K562 (cell line): ENCODE results near the gene RPL27. TPM values are rescaled to one million over a fixed set of nuclear protein-coding genes. Genes with fewer than 3 reads are reported as not detected.

ENCODE experiments used
- BACH1 ChIP-seq: fragments of 200-800 bp; sonication (Bioruptor generic); IDR thresholded peaks from 2 replicates; pipeline ENCODE4 v1.6.1; 2016; ENCODE audit warnings: missing genetic modification characterization, missing compliant biosample characterization
- E2F3 ChIP-seq: fragments of 250-450 bp; sonication (Bioruptor Pico); IDR thresholded peaks from 2 replicates; pipeline ENCODE4 v1.4.0; 2020; ENCODE audit warnings: mild to moderate bottlenecking
- HDAC1 ChIP-seq, 2 experiments: fragments of 450-650 bp; IDR thresholded peaks; 2 replicates each; pipeline ENCODE4 v1.6.1; 2016 to 2017; ENCODE audit warnings: inconsistent platforms in 1 of 2, mild to moderate bottlenecking in 1 of 2, moderate library complexity in 1 of 2
- KDM5B ChIP-seq: fragments of 200-600 bp; sonication (generic); IDR thresholded peaks from 2 replicates; pipeline ENCODE4 v1.6.1; 2012; ENCODE audit warnings: low read depth, mild to moderate bottlenecking, moderate library complexity, low read length, control low read depth, inconsistent platforms; ENCODE audit not compliant: insufficient replicate concordance
- NFIC ChIP-seq: fragments of 450-650 bp; IDR thresholded peaks from 2 replicates; pipeline ENCODE4 v1.6.1; 2017; ENCODE audit warnings: mild to moderate bottlenecking, inconsistent platforms
- POU5F1 ChIP-seq: fragments of 150-350 bp; IDR thresholded peaks from 2 replicates; pipeline ENCODE4 v1.6.1; 2014; ENCODE audit warnings: borderline replicate concordance, low read length, low read depth, mild to moderate bottlenecking; ENCODE audit not compliant: partially characterized antibody
- PYGO2 ChIP-seq: fragments of 450-650 bp; IDR thresholded peaks from 2 replicates; pipeline ENCODE4 v1.6.1; 2016; ENCODE audit warnings: mild to moderate bottlenecking, missing genetic modification characterization, moderate library complexity, missing compliant biosample characterization
- RBFOX2 ChIP-seq: fragments of 200-400 bp; formaldehyde crosslinking; IDR thresholded peaks from 2 replicates; pipeline ENCODE4 v1.6.1; 2017; ENCODE audit warnings: low read depth, mild to moderate bottlenecking, low read length, moderate library complexity
- RFX1 ChIP-seq: fragments of 450-650 bp; IDR thresholded peaks from 2 replicates; pipeline ENCODE4 v1.6.1; 2016; ENCODE audit warnings: mild to moderate bottlenecking, moderate library complexity
- SAFB ChIP-seq: fragments of 200-400 bp; formaldehyde crosslinking; IDR thresholded peaks from 2 replicates; pipeline ENCODE4 v1.6.1; 2017; ENCODE audit warnings: low read depth, low read length, borderline replicate concordance
- STAT5B ChIP-seq: fragments of 250-450 bp; sonication (Bioruptor Pico); IDR thresholded peaks from 2 replicates; pipeline ENCODE4 v1.8.0; 2021; ENCODE audit warnings: mild to moderate bottlenecking, inconsistent platforms
- TFAM ChIP-seq: fragments of 250-450 bp; sonication (Bioruptor Pico); conservative IDR thresholded peaks from 2 replicates; pipeline ENCODE4 v1.5.0; 2021; ENCODE audit warnings: mild to moderate bottlenecking, moderate library complexity
- ZKSCAN8 ChIP-seq: fragments of 200-800 bp; sonication (Bioruptor generic); IDR thresholded peaks from 2 replicates; pipeline ENCODE4 v1.6.1; 2016; ENCODE audit warnings: missing genetic modification characterization, missing compliant biosample characterization
- ZNF184 ChIP-seq: sonication (generic); formaldehyde crosslinking; IDR thresholded peaks from 2 replicates; pipeline ENCODE4 v1.5.0; 2020; ENCODE audit warnings: missing genetic modification reagents
- ZNF586 ChIP-seq: fragments of 450-650 bp; formaldehyde crosslinking; conservative IDR thresholded peaks from 2 replicates; pipeline ENCODE4 v1.4.0; 2020; ENCODE audit warnings: mild to moderate bottlenecking, moderate library complexity
- ZNF75A ChIP-seq: fragments of 450-650 bp; formaldehyde crosslinking; IDR thresholded peaks from 2 replicates; pipeline ENCODE4 v1.4.0; 2020; ENCODE audit warnings: mild to moderate bottlenecking
- ZNF780A ChIP-seq: fragments of 250-450 bp; sonication (Bioruptor Pico); IDR thresholded peaks from 2 replicates; pipeline ENCODE4 v1.5.0; 2021; ENCODE audit warnings: mild to moderate bottlenecking
- polyA plus RNA-seq, 8 experiments: library from polyadenylated mRNA; depleted of rRNA in 4 of 8; stranded (reverse) in 5 of 8; unstranded in 3 of 8; fragments of >200 nt; fragmentation: Nextera tagmentation in 2 of 8; fragmentation: Illumina TruSeq in 1 of 8; extraction: Ambion mirVana in 2 of 8; extraction: Trizol in 1 of 8; gene quantifications; 2 replicates each; pipeline versions ENCODE4 v1.2.1 to v1.2.3, GENCODE V29; 2011 to 2014; ENCODE audit warnings: inconsistent platforms in 1 of 8, missing spikeins in 1 of 8
- total RNA-seq, 7 experiments: library from RNA; depleted of rRNA in 6 of 7; stranded (reverse); fragments of >200 nt in 6 of 7; fragmentation: Illumina TruSeq in 2 of 7; extraction: Trizol in 2 of 7; gene quantifications; 2 replicates each; pipeline versions ENCODE4 v1.2.1 to v1.2.3, GENCODE V29; 2011 to 2021; ENCODE audit warnings: low replicate concordance in 1 of 7
- TF ChIP-seq, protein P1 (sequence below): fragments of 450-650 bp; IDR thresholded peaks from 2 replicates; pipeline ENCODE4 v1.6.1; 2016; ENCODE audit warnings: low read depth, mild to moderate bottlenecking, moderate library complexity
- TF ChIP-seq, protein P2 (sequence below), 2 experiments: fragments of 450-650 bp; formaldehyde crosslinking in 1 of 2; IDR thresholded peaks; 2 replicates each; pipeline versions ENCODE4 v1.4.0 to v1.6.1; 2014 to 2020; ENCODE audit warnings: mild to moderate bottlenecking in 2 of 2, borderline replicate concordance in 1 of 2, low read depth in 1 of 2
- TF ChIP-seq, protein P3 (sequence below): IDR thresholded peaks from 2 replicates; pipeline ENCODE4 v1.6.1; 2011; ENCODE audit not compliant: insufficient read length; ENCODE audit errors: extremely low read depth

The RPL27 gene
- total and polyA plus RNA-seq, 9 of the 15 experiments (the other 6 are each of a cell fraction or from before 2014, with no cell fraction given) = 1,539 to 6,155 (median 3,710) TPM

- TF ChIP-seq BACH1 (no peak), ZNF184 (CRISPR knock-in tag) (no peak), NFIC (no peak), STAT5B (CRISPR knock-in tag) (no peak), PYGO2 (tag) (no peak), ZNF780A (no peak), ZNF75A (CRISPR knock-in tag) (no peak), KDM5B (no peak), SAFB (no peak), TFAM (CRISPR knock-in tag) (no peak), E2F3 (no peak), RBFOX2 (peak; percentile 85), RFX1 (peak; percentile 99), ZKSCAN8 (no peak), ZNF586 (no peak), POU5F1 (no peak), HDAC1 (IDR thresholded peaks at IDR 0.05) (peak in 1 of 2 experiments; percentile 88; a peak in 2 of 4 replicates)
- TF ChIP-seq, protein P1, sequence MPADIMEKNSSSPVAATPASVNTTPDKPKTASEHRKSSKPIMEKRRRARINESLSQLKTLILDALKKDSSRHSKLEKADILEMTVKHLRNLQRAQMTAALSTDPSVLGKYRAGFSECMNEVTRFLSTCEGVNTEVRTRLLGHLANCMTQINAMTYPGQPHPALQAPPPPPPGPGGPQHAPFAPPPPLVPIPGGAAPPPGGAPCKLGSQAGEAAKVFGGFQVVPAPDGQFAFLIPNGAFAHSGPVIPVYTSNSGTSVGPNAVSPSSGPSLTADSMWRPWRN = no peak; the same call in 1 of the 2 replicates
- TF ChIP-seq, protein P2, sequence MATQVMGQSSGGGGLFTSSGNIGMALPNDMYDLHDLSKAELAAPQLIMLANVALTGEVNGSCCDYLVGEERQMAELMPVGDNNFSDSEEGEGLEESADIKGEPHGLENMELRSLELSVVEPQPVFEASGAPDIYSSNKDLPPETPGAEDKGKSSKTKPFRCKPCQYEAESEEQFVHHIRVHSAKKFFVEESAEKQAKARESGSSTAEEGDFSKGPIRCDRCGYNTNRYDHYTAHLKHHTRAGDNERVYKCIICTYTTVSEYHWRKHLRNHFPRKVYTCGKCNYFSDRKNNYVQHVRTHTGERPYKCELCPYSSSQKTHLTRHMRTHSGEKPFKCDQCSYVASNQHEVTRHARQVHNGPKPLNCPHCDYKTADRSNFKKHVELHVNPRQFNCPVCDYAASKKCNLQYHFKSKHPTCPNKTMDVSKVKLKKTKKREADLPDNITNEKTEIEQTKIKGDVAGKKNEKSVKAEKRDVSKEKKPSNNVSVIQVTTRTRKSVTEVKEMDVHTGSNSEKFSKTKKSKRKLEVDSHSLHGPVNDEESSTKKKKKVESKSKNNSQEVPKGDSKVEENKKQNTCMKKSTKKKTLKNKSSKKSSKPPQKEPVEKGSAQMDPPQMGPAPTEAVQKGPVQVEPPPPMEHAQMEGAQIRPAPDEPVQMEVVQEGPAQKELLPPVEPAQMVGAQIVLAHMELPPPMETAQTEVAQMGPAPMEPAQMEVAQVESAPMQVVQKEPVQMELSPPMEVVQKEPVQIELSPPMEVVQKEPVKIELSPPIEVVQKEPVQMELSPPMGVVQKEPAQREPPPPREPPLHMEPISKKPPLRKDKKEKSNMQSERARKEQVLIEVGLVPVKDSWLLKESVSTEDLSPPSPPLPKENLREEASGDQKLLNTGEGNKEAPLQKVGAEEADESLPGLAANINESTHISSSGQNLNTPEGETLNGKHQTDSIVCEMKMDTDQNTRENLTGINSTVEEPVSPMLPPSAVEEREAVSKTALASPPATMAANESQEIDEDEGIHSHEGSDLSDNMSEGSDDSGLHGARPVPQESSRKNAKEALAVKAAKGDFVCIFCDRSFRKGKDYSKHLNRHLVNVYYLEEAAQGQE (IDR thresholded peaks at IDR 0.05; ENCODE audit: borderline replicate concordance) = no peak
- TF ChIP-seq, protein P2 (CRISPR knock-in tag; IDR thresholded peaks at IDR 0.05; ENCODE audit: low read depth) = no peak
- TF ChIP-seq, protein P3, sequence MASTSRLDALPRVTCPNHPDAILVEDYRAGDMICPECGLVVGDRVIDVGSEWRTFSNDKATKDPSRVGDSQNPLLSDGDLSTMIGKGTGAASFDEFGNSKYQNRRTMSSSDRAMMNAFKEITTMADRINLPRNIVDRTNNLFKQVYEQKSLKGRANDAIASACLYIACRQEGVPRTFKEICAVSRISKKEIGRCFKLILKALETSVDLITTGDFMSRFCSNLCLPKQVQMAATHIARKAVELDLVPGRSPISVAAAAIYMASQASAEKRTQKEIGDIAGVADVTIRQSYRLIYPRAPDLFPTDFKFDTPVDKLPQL = no peak
Measured at GRCh38 chr17:42980274-42980765, 17.9 kb upstream of the RPL27 start, which contains the start of gene RUNDC1 (continued).
